Neuronal stem cell (in vitro differentiated cells): ENCODE data around the gene SSBP2.

Experiments used
- DNase-seq: peaks from one replicate; pipeline ENCODE4 v3.0.0-alpha.2; 2013; ENCODE audit warnings: low spot score
- H2AFZ ChIP-seq: one replicate; pipeline ENCODE4 v1.6.1; 2013; ENCODE audit warnings: mild to moderate bottlenecking, low read length, inconsistent platforms
- H2AK5ac ChIP-seq: 2 replicates; pipeline ENCODE4 v1.6.1; 2013; ENCODE audit warnings: low read depth, mild to moderate bottlenecking, inconsistent platforms, low read length, moderate library complexity, mixed read lengths
- H2BK120ac ChIP-seq: 2 replicates; pipeline ENCODE4 v1.6.1; 2013; ENCODE audit warnings: low read depth, mild to moderate bottlenecking, inconsistent platforms, low read length, moderate library complexity, mixed read lengths
- H2BK12ac ChIP-seq: one replicate; pipeline ENCODE4 v1.6.1; 2013; ENCODE audit warnings: low read length, inconsistent platforms
- H2BK15ac ChIP-seq: 2 replicates; pipeline ENCODE4 v1.6.1; 2013; ENCODE audit warnings: mild to moderate bottlenecking, low read length, inconsistent platforms, mixed read lengths
- H2BK5ac ChIP-seq: one replicate; pipeline ENCODE4 v1.6.1; 2013; ENCODE audit warnings: inconsistent platforms, mild to moderate bottlenecking, low read length, moderate library complexity
- H3K14ac ChIP-seq: one replicate; pipeline ENCODE4 v1.6.1; 2013; ENCODE audit warnings: low read length, inconsistent platforms
- H3K18ac ChIP-seq: 2 replicates; pipeline ENCODE4 v1.6.1; 2013; ENCODE audit warnings: low read length, inconsistent platforms
- H3K23ac ChIP-seq: 2 replicates; pipeline ENCODE4 v1.6.1; 2013; ENCODE audit warnings: low read depth, mild to moderate bottlenecking, mixed read lengths, low read length, inconsistent platforms; ENCODE audit not compliant: poor library complexity
- H3K27ac ChIP-seq: replicated peaks from 3 replicates; pipeline ENCODE4 v1.5.1; 2013; ENCODE audit warnings: low read length, inconsistent platforms
- H3K27me3 ChIP-seq, 3 experiments: 2 replicates each; pipeline ENCODE4 v1.6.1; 2013; ENCODE audit warnings: low read length in 3 of 3, mild to moderate bottlenecking in 2 of 3, inconsistent platforms in 1 of 3, low read depth in 1 of 3, mixed read lengths in 1 of 3, moderate library complexity in 1 of 3; ENCODE audit not compliant: control insufficient read depth in 3 of 3, insufficient read depth in 3 of 3
- H3K36me3 ChIP-seq, 2 donors: replicated peaks in 1 of 2; 2 replicates each; pipeline ENCODE4 v1.6.1; 2013; ENCODE audit warnings: low read length in 2 of 2; ENCODE audit not compliant: control insufficient read depth in 2 of 2, insufficient read depth in 2 of 2
- H3K4ac ChIP-seq: 2 replicates; pipeline ENCODE4 v1.6.1; 2013; ENCODE audit warnings: inconsistent platforms, mild to moderate bottlenecking, low read length, moderate library complexity
- H3K4me1 ChIP-seq, 2 donors: 1 replicate in 1 of 2; 2 replicates in 1 of 2; pipeline ENCODE4 v1.6.1; 2013; ENCODE audit warnings: low read length in 2 of 2, low read depth in 1 of 2; ENCODE audit not compliant: control insufficient read depth in 2 of 2, insufficient read depth in 1 of 2
- H3K4me2 ChIP-seq: one replicate; pipeline ENCODE4 v1.6.1; 2013; ENCODE audit warnings: mild to moderate bottlenecking, low read length, inconsistent platforms; ENCODE audit not compliant: insufficient read depth, poor library complexity, severe bottlenecking
- H3K4me3 ChIP-seq, 2 donors: 2 replicates each; pipeline ENCODE4 v1.5.1; 2013; ENCODE audit warnings: low read length in 2 of 2, mild to moderate bottlenecking in 2 of 2, inconsistent platforms in 1 of 2, moderate library complexity in 1 of 2
- H3K79me1 ChIP-seq: one replicate; pipeline ENCODE4 v1.6.1; 2013; ENCODE audit warnings: low read depth, mild to moderate bottlenecking, inconsistent platforms, low read length, moderate library complexity
- H3K9ac ChIP-seq: one replicate; pipeline ENCODE4 v1.6.1; 2013; ENCODE audit warnings: mild to moderate bottlenecking, low read depth, low read length, inconsistent platforms; ENCODE audit not compliant: poor library complexity
- H3K9me3 ChIP-seq, 2 donors: replicated peaks in 1 of 2; 2 replicates each; pipeline versions ENCODE3 to v1.6.1; 2013; ENCODE audit warnings: low read length in 2 of 2, mild to moderate bottlenecking in 2 of 2, inconsistent platforms in 1 of 2, low read depth in 1 of 2, mixed read lengths in 1 of 2, moderate library complexity in 1 of 2; ENCODE audit not compliant: control insufficient read depth in 2 of 2, insufficient read depth in 1 of 2
- H4K8ac ChIP-seq: one replicate; pipeline ENCODE4 v1.6.1; 2013; ENCODE audit warnings: low read depth, mild to moderate bottlenecking, inconsistent platforms, low read length, moderate library complexity
- H4K91ac ChIP-seq: one replicate; pipeline ENCODE4 v1.6.1; 2013; ENCODE audit warnings: low read length, low read depth, mild to moderate bottlenecking, inconsistent platforms; ENCODE audit not compliant: poor library complexity
- WGBS, 2 donors: extraction: QIAGEN DNeasy Blood & Tissue Kit; methylation state at CpG; one replicate each; pipeline ENCODE4 v1.1.7; 2013; ENCODE audit warnings: missing lambda C conversion rate in 2 of 2, mixed read lengths in 1 of 2; ENCODE audit not compliant: insufficient read length in 2 of 2, insufficient replicate concordance in 1 of 2; ENCODE audit errors: extremely low coverage in 2 of 2; 5-methylcytosine and 5-hydroxymethylcytosine counted together

Gene SSBP2

DNA sequence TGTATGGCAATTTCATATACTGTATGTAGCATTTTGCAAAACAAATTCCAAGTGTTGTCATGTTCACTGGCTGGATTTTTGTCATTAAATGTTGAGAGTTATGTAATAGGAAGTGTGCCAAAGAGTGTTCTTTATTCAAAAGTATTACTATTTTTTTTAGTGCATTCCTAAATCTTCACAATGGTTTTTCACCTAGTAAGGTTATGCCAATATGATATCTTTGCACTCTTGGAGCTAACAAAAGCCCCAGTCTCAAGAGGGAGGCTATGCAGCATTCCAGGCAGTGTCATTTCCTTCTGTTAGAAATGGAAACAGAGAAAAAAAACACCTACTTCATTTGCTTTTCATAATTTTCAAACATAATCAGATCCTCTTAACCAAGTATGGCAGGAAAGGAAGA is 5.1 kb upstream of the SSBP2 start:
- Histone ChIP-seq H2BK12ac (no peak overlapping the region), H2BK120ac (no peak overlapping the region), H3K4me2 (no peak overlapping the region), H4K8ac (no peak overlapping the region), H3K14ac (no peak overlapping the region), H2BK15ac (no peak overlapping the region), H3K27ac (no peak overlapping the region), H3K4ac (no peak overlapping the region), H2AFZ (no peak overlapping the region), H3K36me3 (no peaks in the 10 kb centered on the region), H3K4me1 (peaks cover 14 to 25% of the 10 kb centered on the region in 2 donors), H3K9me3 (no peaks in the 10 kb centered on the region), H2BK5ac (no peak overlapping the region), H4K91ac (no peak overlapping the region), H3K9ac (no peak overlapping the region), H3K27me3 (no peaks in the 10 kb centered on the region), H3K4me3 (no peak overlapping the region), H3K79me1 (no peaks in the 10 kb centered on the region), H3K23ac (no peak overlapping the region), H2AK5ac (no peak overlapping the region), H3K18ac (no peak overlapping the region)
- no peak for DNase-seq

DNA sequence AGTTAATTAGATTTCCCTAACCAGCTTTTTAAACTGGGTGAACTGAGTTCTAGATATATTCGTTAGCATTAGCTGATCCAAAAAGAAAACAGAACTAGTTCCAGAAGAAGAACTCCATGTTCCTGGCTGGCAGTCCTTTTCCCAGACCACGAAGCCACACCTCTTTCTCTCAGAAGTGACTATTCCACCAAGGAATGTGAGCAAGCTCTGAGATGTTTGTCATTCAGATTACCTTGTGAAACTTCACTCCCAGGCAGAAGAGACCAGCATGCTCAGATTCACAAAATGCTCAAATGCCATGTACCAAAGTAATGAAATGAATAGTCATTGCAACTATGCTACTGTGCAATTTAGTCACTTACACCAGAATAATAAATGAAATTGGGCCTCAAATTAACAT is 4.4 kb upstream of the SSBP2 start:
- Histone ChIP-seq H3K79me1 (peaks cover 3% of the 10 kb centered on the region), H3K23ac (no peak overlapping the region), H3K4me1 (peaks cover 14 to 25% of the 10 kb centered on the region in 2 donors), H2AK5ac (no peak overlapping the region), H2BK120ac (no peak overlapping the region), H3K18ac (no peak overlapping the region), H3K9ac (no peak overlapping the region), H3K27me3 (no peaks in the 10 kb centered on the region), H3K9me3 (no peaks in the 10 kb centered on the region), H2BK5ac (no peak overlapping the region), H3K27ac (no peak overlapping the region), H3K14ac (no peak overlapping the region), H3K4me2 (no peak overlapping the region), H2BK15ac (no peak overlapping the region), H3K4me3 (no peak overlapping the region), H3K4ac (no peak overlapping the region), H2AFZ (peak overlapping the region; percentile 37), H4K8ac (no peak overlapping the region), H2BK12ac (no peak overlapping the region), H4K91ac (no peak overlapping the region), H3K36me3 (no peaks in the 10 kb centered on the region)
- no peak for DNase-seq
- WGBS, 2 donors: no CpG with 5 or more reads among the region's 2 CpGs

GRCh38 chr5:81754621-81755020 is 3.7 kb upstream of the SSBP2 start:
- no peak overlapping the region for H2BK120ac ChIP-seq
- no peak overlapping the region for H2AK5ac ChIP-seq
- no peak overlapping the region for H3K4ac ChIP-seq
- DNase-seq: no peak
- H2BK12ac ChIP-seq: no peak overlapping the region
- no peak overlapping the region for H2BK15ac ChIP-seq
- WGBS, 2 donors: no CpG with 5 or more reads among the region's 2 CpGs
- H4K8ac ChIP-seq: no peak overlapping the region
- H3K4me3 ChIP-seq: no peak overlapping the region
- H3K9ac ChIP-seq: no peak overlapping the region
- H3K27ac ChIP-seq: no peak overlapping the region
- peaks cover 3% of the 10 kb centered on the region for H3K79me1 ChIP-seq
- peak overlapping the region; percentile 7 for H2AFZ ChIP-seq
- H2BK5ac ChIP-seq: no peak overlapping the region
- H3K18ac ChIP-seq: no peak overlapping the region
- H3K36me3 ChIP-seq: no peaks in the 10 kb centered on the region
- no peak overlapping the region for H3K23ac ChIP-seq
- H3K4me1 ChIP-seq: peaks cover 12 to 22% of the 10 kb centered on the region in 2 donors
- H3K27me3 ChIP-seq: no peaks in the 10 kb centered on the region
- no peaks in the 10 kb centered on the region for H3K9me3 ChIP-seq
- H3K4me2 ChIP-seq: no peak overlapping the region
- no peak overlapping the region for H4K91ac ChIP-seq
- H3K14ac ChIP-seq: no peak overlapping the region

DNA sequence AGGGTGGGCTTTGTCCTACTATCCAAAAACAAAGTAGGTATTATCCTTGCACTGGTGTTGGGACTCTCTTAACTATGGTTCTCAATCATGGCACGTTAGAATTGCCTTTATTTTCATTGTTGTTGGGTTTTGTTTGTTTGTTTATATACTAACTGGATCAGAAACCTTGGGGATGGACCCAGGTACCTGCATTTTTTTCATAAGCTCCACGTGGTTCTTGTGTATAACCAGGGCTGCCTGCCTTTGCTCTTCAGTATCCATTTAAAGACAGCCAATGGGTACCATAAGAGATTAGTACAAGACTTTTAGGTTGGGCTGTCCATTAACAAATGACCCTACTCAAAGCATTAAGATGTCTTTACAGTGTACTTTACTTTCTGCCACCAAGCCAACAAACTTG is 2.5 kb upstream of the SSBP2 start:
- Histone ChIP-seq H3K27ac (no peak overlapping the region), H2BK5ac (no peak overlapping the region), H3K14ac (no peak overlapping the region), H3K4me2 (no peak overlapping the region), H3K4me3 (no peak overlapping the region), H3K4ac (no peak overlapping the region), H3K36me3 (no peaks in the 10 kb centered on the region), H3K4me1 (peaks cover 12 to 27% of the 10 kb centered on the region in 2 donors), H3K79me1 (peaks cover 3% of the 10 kb centered on the region), H3K27me3 (no peaks in the 10 kb centered on the region), H3K9ac (no peak overlapping the region), H3K9me3 (no peaks in the 10 kb centered on the region), H2AK5ac (no peak overlapping the region), H2AFZ (no peak overlapping the region), H4K91ac (no peak overlapping the region), H4K8ac (no peak overlapping the region), H2BK15ac (no peak overlapping the region), H3K18ac (no peak overlapping the region), H2BK120ac (no peak overlapping the region), H2BK12ac (no peak overlapping the region), H3K23ac (no peak overlapping the region)
- no peak for DNase-seq
- no CpG with 5 or more reads among the region's 2 CpGs for WGBS, 2 donors
